Panc1 (cell line): ENCODE results near the gene WNT3. TPM values are rescaled to one million over a fixed set of nuclear protein-coding genes. Genes with fewer than 3 reads are reported as not detected.

Experiments
- ATAC-seq: fragments of 200-7000 bp; cut with Tn5 transposase; 2 replicates; pipeline ENCODE4 v1.9.1; 2020; ENCODE audit warnings: mild to moderate bottlenecking, moderate library complexity
- BruUV-seq: library from RNA; stranded (reverse); fragments of 400-500 nt; replicated peaks from 2 replicates; lab custom pipeline; 2021; lab: Mats Ljungman, UMichigan
- CTCF ChIA-PET: fragments of 300-600 bp; sonication (Branson Sonifier 250); formaldehyde crosslinking; loops from one replicate; lab custom pipeline; 2022; ENCODE audit warnings: antibody characterized with exemption; lab: Charles Lee
- POLR2A ChIA-PET: fragments of 300-600 bp; sonication (Branson Sonifier 250); formaldehyde crosslinking; loops from one replicate; lab custom pipeline; 2022; ENCODE audit warnings: antibody characterized with exemption; lab: Charles Lee
- DNase-seq: peaks from one replicate; pipeline ENCODE4 v3.0.0-alpha.2; 2010; ENCODE audit warnings: low read depth, low spot score
- H3K27ac ChIP-seq: 2 replicates; pipeline ENCODE4 v1.5.1; 2011; ENCODE audit warnings: mild to moderate bottlenecking, low read length, inconsistent platforms
- H3K27me3 ChIP-seq: fragments of 200-500 bp; sonication (Bioruptor generic); 2 replicates; pipeline ENCODE4 v1.6.0; 2014; ENCODE audit warnings: low read length, inconsistent platforms; ENCODE audit not compliant: control insufficient read depth, insufficient read depth
- H3K36me3 ChIP-seq: fragments of 200-500 bp; sonication (Bioruptor generic); 2 replicates; pipeline ENCODE4 v1.5.1; 2014; ENCODE audit warnings: inconsistent platforms, mild to moderate bottlenecking, low read length, moderate library complexity; ENCODE audit not compliant: control insufficient read depth, insufficient read depth
- H3K4me1 ChIP-seq: 2 replicates; pipeline ENCODE4 v1.5.1; 2011; ENCODE audit warnings: inconsistent platforms, mild to moderate bottlenecking, low read length, moderate library complexity; ENCODE audit not compliant: control insufficient read depth, insufficient read depth
- H3K4me3 ChIP-seq, 2 experiments: 2 replicates each; pipeline ENCODE4 v1.5.1; 2011 to 2012; ENCODE audit warnings: low read depth in 2 of 2, low read length in 2 of 2, mild to moderate bottlenecking in 2 of 2, inconsistent platforms in 1 of 2, moderate library complexity in 1 of 2
- H3K9me3 ChIP-seq: fragments of 200-500 bp; sonication (Bioruptor generic); 2 replicates; pipeline ENCODE4 v1.5.1; 2014; ENCODE audit warnings: low read depth, mild to moderate bottlenecking, inconsistent platforms, low read length, moderate library complexity; ENCODE audit not compliant: control insufficient read depth, insufficient read depth
- CTCF ChIP-seq: fragments of 450-650 bp; IDR thresholded peaks from 2 replicates; pipeline ENCODE4 v1.5.1; 2017; ENCODE audit warnings: mild to moderate bottlenecking
- POLR2AphosphoS5 ChIP-seq: IDR thresholded peaks from 2 replicates; pipeline ENCODE4 v1.6.1; 2012; ENCODE audit warnings: mild to moderate bottlenecking, low read depth, low read length, moderate library complexity
- REST ChIP-seq, 2 experiments: IDR thresholded peaks; 2 replicates each; pipeline ENCODE4 v1.6.1; 2011 to 2012; ENCODE audit warnings: low read depth in 2 of 2, control low read depth in 1 of 2, low read length in 1 of 2, mild to moderate bottlenecking in 1 of 2, moderate library complexity in 1 of 2; ENCODE audit not compliant: insufficient read depth in 1 of 2
- SIN3A ChIP-seq: IDR thresholded peaks from 2 replicates; pipeline ENCODE4 v1.6.1; 2012; ENCODE audit warnings: low read depth, mild to moderate bottlenecking, low read length, moderate library complexity, borderline replicate concordance; ENCODE audit not compliant: insufficient read depth
- TCF7L2 ChIP-seq: IDR thresholded peaks from 2 replicates; pipeline ENCODE4 v1.6.1; 2011; ENCODE audit warnings: mild to moderate bottlenecking, low read depth, low read length, inconsistent platforms
- in situ Hi-C: cut with HindIII; loops from 2 replicates; pipeline ENCODE4 v1.10.0; 2016; ENCODE audit warnings: low sequenced_read_pairs, low pct_unique_long_range_greater_than_20kb
- intact Hi-C: fragments of 100-400 bp; cut with micrococcal nuclease; formaldehyde crosslinking; loops from one replicate; pipeline ENCODE4 v1.10.0; 2022; ENCODE audit not compliant: unreplicated experiment
- total RNA-seq: library from RNA; stranded (reverse); gene quantifications from one replicate; pipeline ENCODE4 v1.2.1, GENCODE V29; 2021; ENCODE audit not compliant: unreplicated experiment

Gene WNT3
- total RNA-seq, 1 experiment from 2014 or later: 3.4 TPM

- ATAC-seq: no peak
These were observed 30.2 kb downstream of the WNT3 start for GRCh38 chr17:46788300-46788699.

GRCh38 chr17:46787478-46787877 lies 31.0 kb downstream of the WNT3 start:
- BruUV-seq: no TSS peak
- CTCF ChIA-PET: no interaction called here
- Histone ChIP-seq H3K27me3 (no peaks in the 10 kb centered on the region), H3K27ac (no peak overlapping the region), H3K36me3 (no peaks in the 10 kb centered on the region), H3K4me3 (no peak overlapping the region), H3K4me1 (no peaks in the 10 kb centered on the region), H3K9me3 (no peaks in the 10 kb centered on the region)
- DNase-seq: no peak
- POLR2A ChIA-PET: no interaction called here
- in situ Hi-C loops: no loop called here
- intact Hi-C loops: no loop called here
- TF ChIP-seq POLR2AphosphoS5 (no peak), CTCF (no peak), TCF7L2 (no peak), SIN3A (no peak), REST (IDR thresholded peaks at IDR 0.05; ENCODE audit: insufficient read depth in 1 of 2, low read depth in 2 of 2, low read length in 1 of 2) (no peak)
- no peak for ATAC-seq

More at GRCh38 chr17:46788300-46788699, 30.2 kb downstream of the WNT3 start:
- in situ Hi-C loops: no loop called here
- DNase-seq: no peak
- POLR2A ChIA-PET: interaction anchor here (0.6 kb wide), 2 partner anchors 71 to 510 kb away, joined by 3 to 4 read pairs; no protein-coding TSS in a partner anchor
- Histone ChIP-seq H3K27me3 (no peaks in the 10 kb centered on the region), H3K4me1 (no peaks in the 10 kb centered on the region), H3K36me3 (no peaks in the 10 kb centered on the region), H3K27ac (no peak overlapping the region), H3K9me3 (no peaks in the 10 kb centered on the region), H3K4me3 (no peak overlapping the region)
- TF ChIP-seq TCF7L2: no peak
- intact Hi-C loops: no loop called here
- CTCF ChIA-PET: no interaction called here
- BruUV-seq: no TSS peak

GRCh38 chr17:46785696-46786095 lies 32.8 kb downstream of the WNT3 start:
- in situ Hi-C loops: no loop called here
- Histone ChIP-seq H3K36me3 (no peaks in the 10 kb centered on the region), H3K4me3 (no peak overlapping the region), H3K27me3 (no peaks in the 10 kb centered on the region), H3K4me1 (no peaks in the 10 kb centered on the region), H3K27ac (no peak overlapping the region), H3K9me3 (no peaks in the 10 kb centered on the region)
- CTCF ChIA-PET: no interaction called here
- intact Hi-C loops: no loop called here
- TF ChIP-seq REST (IDR thresholded peaks at IDR 0.05; ENCODE audit: insufficient read depth in 1 of 2, low read depth in 2 of 2, low read length in 1 of 2): no peak
- no peak for TF ChIP-seq POLR2AphosphoS5
- no peak for DNase-seq
- no TSS peak for BruUV-seq
- ATAC-seq: no peak
- POLR2A ChIA-PET: no interaction called here
